ENCODE results near the gene HYOU1. TPM values are rescaled to one million over a fixed set of nuclear protein-coding genes. Genes with fewer than 3 reads are reported as not detected.
"Not testable (repeated sequence)": the region's sequence is repeated elsewhere in the genome, so short reads cannot be mapped to it uniquely, and the experiment has no call there.

The HYOU1 gene
- total RNA-seq, 1 donor from 2014 or later = 31.6 TPM

GRCh38 chr11:119042927-119043326 lies 14.1 kb downstream of the HYOU1 start:
- DNase-seq = no peak

- no peak for DNase-seq
Measured at GRCh38 chr11:119041821-119042514, 15.0 kb downstream of the HYOU1 start.

GRCh38 chr11:119039471-119039870 lies 17.5 kb downstream of the HYOU1 start:
- DNase-seq = not testable (repeated sequence)

GRCh38 chr11:119038884-119039283 lies 18.1 kb downstream of the HYOU1 start:
- DNase-seq = no peak

- no peak for DNase-seq
Measured at GRCh38 chr11:119034813-119035212, 22.2 kb downstream of the HYOU1 start.

- not testable (repeated sequence) for DNase-seq
Measured at GRCh38 chr11:119033421-119033820, 23.6 kb downstream of the HYOU1 start.

GRCh38 chr11:119031912-119032280 lies 25.1 kb downstream of the HYOU1 start:
- no peak for DNase-seq

GRCh38 chr11:119030329-119031047 lies 26.5 kb downstream of the HYOU1 start, which contains the start of gene SLC37A4:
TSS of gene SLC37A4 (minus strand) at chr11:119030877.
- peak; percentile 87 for DNase-seq

- DNase-seq = no peak
Measured at GRCh38 chr11:119030029-119030328, 27.0 kb downstream of the HYOU1 start.

GRCh38 chr11:119029340-119030028 lies 27.5 kb downstream of the HYOU1 start:
- no peak for DNase-seq

- no peak for DNase-seq
Measured at GRCh38 chr11:119029069-119029339, 28.0 kb downstream of the HYOU1 start.

GRCh38 chr11:119028346-119029068 lies 28.5 kb downstream of the HYOU1 start:
- no peak for DNase-seq

GRCh38 chr11:119027561-119028345 lies 29.3 kb downstream of the HYOU1 start:
- no peak for DNase-seq

GRCh38 chr11:119026970-119027369 lies 30.0 kb downstream of the HYOU1 start:
- no peak for DNase-seq

GRCh38 chr11:119025978-119026766 lies 30.8 kb downstream of the HYOU1 start:
- no peak for DNase-seq

GRCh38 chr11:119025541-119025940 lies 31.5 kb downstream of the HYOU1 start:
- DNase-seq = no peak

- DNase-seq = no peak
Measured at GRCh38 chr11:119025099-119025473, 31.9 kb downstream of the HYOU1 start.

- DNase-seq = no peak
Measured at GRCh38 chr11:119024430-119025098, 32.4 kb downstream of the HYOU1 start.

- DNase-seq = no peak
Measured at GRCh38 chr11:119023741-119024140, 33.3 kb downstream of the HYOU1 start.

GRCh38 chr11:119021631-119022030 lies 35.4 kb downstream of the HYOU1 start:
- DNase-seq = no peak

GRCh38 chr11:119019996-119020395 lies 37.0 kb downstream of the HYOU1 start:
- no peak for DNase-seq

Data from skin of body (tissue), 2 donors.